Kidney capillary endothelial cell (primary cell): ENCODE results near the gene CDAN1.
"Not testable (repeated sequence)": the region's sequence is repeated elsewhere in the genome, so short reads cannot be mapped to it uniquely, and the experiment has no call there.

Source experiments
- DNase-seq: peaks from one replicate; pipeline ENCODE4 v3.0.0-alpha.2; 2018; ENCODE audit warnings: low spot score

Gene CDAN1

GRCh38 chr15:42711746-42712145 lies 25.2 kb downstream of the CDAN1 start:
- no peak for DNase-seq

- DNase-seq = no peak
Observed at GRCh38 chr15:42710662-42711061, 26.3 kb downstream of the CDAN1 start.

- DNase-seq = no peak
Observed at GRCh38 chr15:42707873-42708544, 28.9 kb downstream of the CDAN1 start.

- no peak for DNase-seq
Observed at GRCh38 chr15:42707068-42707467, 29.9 kb downstream of the CDAN1 start.

GRCh38 chr15:42705336-42705735 lies 31.6 kb downstream of the CDAN1 start:
- DNase-seq = no peak

- DNase-seq = peak; percentile 47
Observed at GRCh38 chr15:42704492-42704926, 32.4 kb downstream of the CDAN1 start.

- DNase-seq = no peak
Observed at GRCh38 chr15:42696626-42697025, 40.3 kb downstream of the CDAN1 start.

- no peak for DNase-seq
Observed at GRCh38 chr15:42695527-42696071, 41.3 kb downstream of the CDAN1 start.

GRCh38 chr15:42694398-42694797 lies 42.5 kb downstream of the CDAN1 start:
- DNase-seq = no peak

GRCh38 chr15:42693942-42694341 lies 43.0 kb downstream of the CDAN1 start:
- no peak for DNase-seq

- no peak for DNase-seq
Observed at GRCh38 chr15:42693496-42693895, 43.4 kb downstream of the CDAN1 start.

- no peak for DNase-seq
Observed at GRCh38 chr15:42692997-42693396, 43.9 kb downstream of the CDAN1 start.

- no peak for DNase-seq
Observed at GRCh38 chr15:42692536-42692935, 44.4 kb downstream of the CDAN1 start.

GRCh38 chr15:42691770-42692169 lies 45.2 kb downstream of the CDAN1 start:
- no peak for DNase-seq

GRCh38 chr15:42691308-42691707 lies 45.6 kb downstream of the CDAN1 start:
- DNase-seq = no peak

- peak; percentile 38 for DNase-seq
Observed at GRCh38 chr15:42688301-42688700, 48.6 kb downstream of the CDAN1 start.

- no peak for DNase-seq
Observed at GRCh38 chr15:42687740-42688139, 49.2 kb downstream of the CDAN1 start.

- no peak for DNase-seq
Observed at GRCh38 chr15:42686281-42686680, 50.6 kb downstream of the CDAN1 start.

GRCh38 chr15:42681119-42681518 lies 55.8 kb downstream of the CDAN1 start:
- DNase-seq = no peak

- DNase-seq = not testable (repeated sequence)
Observed at GRCh38 chr15:42680142-42680482, 56.8 kb downstream of the CDAN1 start.

- no peak for DNase-seq
Observed at GRCh38 chr15:42679285-42680141, 57.4 kb downstream of the CDAN1 start.

- DNase-seq = no peak
Observed at GRCh38 chr15:42675021-42675420, 61.9 kb downstream of the CDAN1 start.

- no peak for DNase-seq
Observed at GRCh38 chr15:42674472-42674871, 62.5 kb downstream of the CDAN1 start.
